T-helper 17 cell (primary cell): ENCODE measurements around the gene PRR9. TPM values are rescaled to one million over a fixed set of nuclear protein-coding genes. Genes with fewer than 3 reads are reported as not detected.

Source experiments
- ATAC-seq: fragments of 150-1000 bp; cut with Tn5 transposase; 2 replicates; pipeline ENCODE4 v1.10.0; 2021; ENCODE audit warnings: mild to moderate bottlenecking, moderate library complexity
- DNase-seq, 3 donors: peaks; one replicate each; pipeline versions ENCODE4 v3.0.0 to v3.0.0-alpha.2; 2020 to 2021
- H3K9me3 ChIP-seq: one replicate; pipeline ENCODE4 v1.7.0; 2013; ENCODE audit warnings: low read length, mild to moderate bottlenecking; ENCODE audit not compliant: control insufficient read depth, poor library complexity, severe bottlenecking
- H3K27ac Mint-ChIP-seq: one replicate; pipeline ENCODE4 v1.8.0; 2022; ENCODE audit warnings: mild to moderate bottlenecking, moderate library complexity, mixed read lengths
- H3K27me3 Mint-ChIP-seq: one replicate; pipeline ENCODE4 v1.8.0; 2022; ENCODE audit warnings: mixed read lengths
- H3K36me3 Mint-ChIP-seq: one replicate; pipeline ENCODE4 v1.8.0; 2022; ENCODE audit warnings: low read depth, mixed read lengths
- H3K4me1 Mint-ChIP-seq: one replicate; pipeline ENCODE4 v1.8.0; 2022; ENCODE audit warnings: mild to moderate bottlenecking, mixed read lengths
- H3K4me3 Mint-ChIP-seq: one replicate; pipeline ENCODE4 v1.8.0; 2022; ENCODE audit warnings: mild to moderate bottlenecking, moderate library complexity, mixed read lengths
- total RNA-seq, 4 donors: library from RNA in 2 of 4; stranded (reverse) in 2 of 4; gene quantifications; one replicate each; pipeline ENCODE4 v1.2.3 and lab custom pipeline; 2022 to 2026

Gene PRR9
- total RNA-seq, 2 donors from 2014 or later, result not detected

- no peaks in the 10 kb centered on the region for H3K9me3 ChIP-seq
- DNase-seq (no peak), ATAC-seq (no peak)
- H3K4me3 Mint-ChIP-seq, result no peak overlapping the region
- H3K27ac Mint-ChIP-seq, result no peak overlapping the region
- peaks cover 2% of the 10 kb centered on the region for H3K36me3 Mint-ChIP-seq
- H3K4me1 Mint-ChIP-seq, result no peaks in the 10 kb centered on the region
- H3K27me3 Mint-ChIP-seq, result peaks cover 27% of the 10 kb centered on the region
These were observed 24.8 kb downstream of the PRR9 start for GRCh38 chr1:153242160-153242559.

- DNase-seq (no peak), ATAC-seq (no peak)
- Mint-ChIP-seq H3K27me3 (peaks cover 25% of the 10 kb centered on the region), H3K36me3 (peaks cover 4% of the 10 kb centered on the region), H3K27ac (no peak overlapping the region), H3K4me1 (no peaks in the 10 kb centered on the region), H3K4me3 (no peak overlapping the region)
- no peaks in the 10 kb centered on the region for H3K9me3 ChIP-seq
These were observed 28.1 kb downstream of the PRR9 start for GRCh38 chr1:153245466-153245865.

- H3K36me3 Mint-ChIP-seq, result peaks cover 4% of the 10 kb centered on the region
- no peak overlapping the region for H3K27ac Mint-ChIP-seq
- no peak for ATAC-seq
- no peak overlapping the region for H3K4me3 Mint-ChIP-seq
- DNase-seq, result no peak
- H3K9me3 ChIP-seq, result no peaks in the 10 kb centered on the region
- H3K27me3 Mint-ChIP-seq, result peaks cover 20% of the 10 kb centered on the region
- no peaks in the 10 kb centered on the region for H3K4me1 Mint-ChIP-seq
These were observed 28.6 kb downstream of the PRR9 start for GRCh38 chr1:153246018-153246417.

- Mint-ChIP-seq H3K27me3 (peaks cover 20% of the 10 kb centered on the region), H3K27ac (no peak overlapping the region), H3K4me1 (no peaks in the 10 kb centered on the region), H3K4me3 (no peak overlapping the region), H3K36me3 (peaks cover 4% of the 10 kb centered on the region)
- DNase-seq (no peak), ATAC-seq (no peak)
- no peaks in the 10 kb centered on the region for H3K9me3 ChIP-seq
These were observed 29.4 kb downstream of the PRR9 start for GRCh38 chr1:153246825-153247224.

- peaks cover 4% of the 10 kb centered on the region for H3K36me3 Mint-ChIP-seq
- no peaks in the 10 kb centered on the region for H3K4me1 Mint-ChIP-seq
- no peaks in the 10 kb centered on the region for H3K9me3 ChIP-seq
- DNase-seq (no peak), ATAC-seq (no peak)
- peaks cover 27% of the 10 kb centered on the region for H3K27me3 Mint-ChIP-seq
- H3K27ac Mint-ChIP-seq, result no peak overlapping the region
- no peak overlapping the region for H3K4me3 Mint-ChIP-seq
These were observed 30.9 kb downstream of the PRR9 start for GRCh38 chr1:153248176-153248879.

GRCh38 chr1:153250166-153250565, 32.8 kb downstream of the PRR9 start:
- Mint-ChIP-seq H3K27me3 (peaks cover 27% of the 10 kb centered on the region), H3K4me3 (no peak overlapping the region), H3K4me1 (peaks cover 6% of the 10 kb centered on the region), H3K36me3 (peaks cover 2% of the 10 kb centered on the region), H3K27ac (no peak overlapping the region)
- DNase-seq (no peak), ATAC-seq (no peak)
- no peaks in the 10 kb centered on the region for H3K9me3 ChIP-seq

- no peaks in the 10 kb centered on the region for H3K9me3 ChIP-seq
- no peak overlapping the region for H3K4me3 Mint-ChIP-seq
- peaks cover 27% of the 10 kb centered on the region for H3K27me3 Mint-ChIP-seq
- ATAC-seq, result no peak
- DNase-seq, result no peak
- peaks cover 2% of the 10 kb centered on the region for H3K36me3 Mint-ChIP-seq
- H3K4me1 Mint-ChIP-seq, result peaks cover 6% of the 10 kb centered on the region
- no peak overlapping the region for H3K27ac Mint-ChIP-seq
These were observed 33.7 kb downstream of the PRR9 start for GRCh38 chr1:153251087-153251486.

GRCh38 chr1:153251562-153251961, 34.2 kb downstream of the PRR9 start:
- DNase-seq (no peak), ATAC-seq (no peak)
- peaks cover 27% of the 10 kb centered on the region for H3K27me3 Mint-ChIP-seq
- H3K4me1 Mint-ChIP-seq, result peaks cover 6% of the 10 kb centered on the region
- peaks cover 2% of the 10 kb centered on the region for H3K36me3 Mint-ChIP-seq
- no peak overlapping the region for H3K4me3 Mint-ChIP-seq
- no peak overlapping the region for H3K27ac Mint-ChIP-seq
- no peaks in the 10 kb centered on the region for H3K9me3 ChIP-seq

GRCh38 chr1:153251988-153252387, 34.6 kb downstream of the PRR9 start:
- ATAC-seq (no peak), DNase-seq (no peak)
- H3K4me3 Mint-ChIP-seq, result no peak overlapping the region
- H3K27ac Mint-ChIP-seq, result no peak overlapping the region
- H3K36me3 Mint-ChIP-seq, result peaks cover 2% of the 10 kb centered on the region
- peaks cover 27% of the 10 kb centered on the region for H3K27me3 Mint-ChIP-seq
- no peaks in the 10 kb centered on the region for H3K9me3 ChIP-seq
- H3K4me1 Mint-ChIP-seq, result peaks cover 6% of the 10 kb centered on the region

- Mint-ChIP-seq H3K4me1 (peaks cover 8% of the 10 kb centered on the region), H3K4me3 (no peak overlapping the region), H3K27ac (no peak overlapping the region), H3K36me3 (peaks cover 2% of the 10 kb centered on the region), H3K27me3 (peaks cover 19% of the 10 kb centered on the region)
- no peak for ATAC-seq
- no peak for DNase-seq
- no peaks in the 10 kb centered on the region for H3K9me3 ChIP-seq
These were observed 35.7 kb downstream of the PRR9 start for GRCh38 chr1:153253076-153253475.

GRCh38 chr1:153253693-153254092, 36.3 kb downstream of the PRR9 start:
- Mint-ChIP-seq H3K27me3 (peaks cover 14% of the 10 kb centered on the region), H3K4me1 (peaks cover 13% of the 10 kb centered on the region), H3K4me3 (peak overlapping the region; percentile 31), H3K36me3 (peaks cover 2% of the 10 kb centered on the region), H3K27ac (peak overlapping the region; percentile 22)
- DNase-seq, result no peak
- no peaks in the 10 kb centered on the region for H3K9me3 ChIP-seq
- ATAC-seq, result no peak

- H3K9me3 ChIP-seq, result no peaks in the 10 kb centered on the region
- no peak for DNase-seq
- Mint-ChIP-seq H3K36me3 (no peaks in the 10 kb centered on the region), H3K27me3 (peaks cover 38% of the 10 kb centered on the region), H3K4me1 (peaks cover 41% of the 10 kb centered on the region), H3K4me3 (peak within 1 kb of the TSS; percentile 90), H3K27ac (peak within 1 kb of the TSS; percentile 63)
- ATAC-seq, result no peak
These were observed 42.0 kb downstream of the PRR9 start, which contains the start of gene LORICRIN for GRCh38 chr1:153259387-153259786. LORICRIN (plus strand) TSS chr1:153259687; CDS start chr1:153260950, 1,263 bp downstream.

- no peak for DNase-seq
- H3K36me3 Mint-ChIP-seq, result no peaks in the 10 kb centered on the region
- ATAC-seq, result peak; percentile 36
- H3K27me3 Mint-ChIP-seq, result peaks cover 47% of the 10 kb centered on the region
- no peaks in the 10 kb centered on the region for H3K9me3 ChIP-seq
- H3K4me3 Mint-ChIP-seq, result peak overlapping the region; percentile 90
- H3K27ac Mint-ChIP-seq, result peak overlapping the region; percentile 63
- H3K4me1 Mint-ChIP-seq, result peaks cover 41% of the 10 kb centered on the region
These were observed 43.3 kb downstream of the PRR9 start for GRCh38 chr1:153260585-153261280.
